B cell (primary cell): ENCODE measurements around the gene PIP5KL1. TPM values are rescaled to one million over a fixed set of nuclear protein-coding genes. Genes with fewer than 3 reads are reported as not detected.

Experiments used
- ATAC-seq: fragments of 200-7000 bp; cut with Tn5 transposase; one replicate; pipeline ENCODE4 v1.10.0; 2021; ENCODE audit warnings: low read depth, mild to moderate bottlenecking, moderate number of reproducible peaks, moderate library complexity
- CTCF ChIA-PET: fragments of 350-600 bp; sonication (Branson Sonifier 250); formaldehyde crosslinking; loops from one replicate; lab custom pipeline; 2021; ENCODE audit warnings: antibody characterized with exemption, inconsistent platforms; lab: Charles Lee
- POLR2A ChIA-PET: fragments of 350-600 bp; sonication (Branson Sonifier 250); formaldehyde crosslinking; loops from one replicate; lab custom pipeline; 2021; ENCODE audit warnings: antibody characterized with exemption; lab: Charles Lee
- DNase-seq: peaks from one replicate; pipeline ENCODE4 v3.0.0; 2013
- H2AFZ ChIP-seq: 2 replicates; pipeline ENCODE4 v1.6.1; 2012; ENCODE audit warnings: mild to moderate bottlenecking, low read depth, low read length; ENCODE audit not compliant: insufficient read depth, poor library complexity, severe bottlenecking
- H3K27ac ChIP-seq, 2 donors: 1 replicate in 1 of 2; 2 replicates in 1 of 2; pipeline ENCODE4 v1.5.1; 2012 to 2013; ENCODE audit warnings: low read length in 2 of 2, mild to moderate bottlenecking in 2 of 2, moderate library complexity in 1 of 2
- H3K27me3 ChIP-seq, 4 experiments: fragments of 200-600 bp in 1 of 4; sonication (generic) in 1 of 4; replicated peaks in 1 of 4; 1 replicate in 2 of 4; 2 replicates in 2 of 4; pipeline versions ENCODE4 v1.6.1 to v1.7.0; 2013 to 2016; ENCODE audit warnings: low read length in 3 of 4, mild to moderate bottlenecking in 2 of 4, mixed read lengths in 1 of 4, moderate library complexity in 1 of 4; ENCODE audit not compliant: insufficient read depth in 4 of 4, control insufficient read depth in 3 of 4; ENCODE audit errors: control extremely low read depth in 1 of 4
- H3K36me3 ChIP-seq, 2 experiments: replicated peaks in 1 of 2; 1 replicate in 1 of 2; 2 replicates in 1 of 2; pipeline versions ENCODE4 v1.6.1 to v1.7.1; 2013; ENCODE audit warnings: low read length in 1 of 2; ENCODE audit not compliant: insufficient read depth in 2 of 2, control insufficient read depth in 1 of 2; ENCODE audit errors: control extremely low read depth in 1 of 2, extremely low read depth in 1 of 2
- H3K4me1 ChIP-seq, 2 donors: fragments of 200-600 bp in 1 of 2; sonication (generic) in 1 of 2; 1 replicate in 1 of 2; 2 replicates in 1 of 2; pipeline versions ENCODE4 v1.5.1 to v1.6.1; 2013 to 2017; ENCODE audit warnings: low read length in 2 of 2; ENCODE audit not compliant: control insufficient read depth in 2 of 2, insufficient read depth in 2 of 2
- H3K4me2 ChIP-seq: replicated peaks from 2 replicates; pipeline ENCODE3; 2012; ENCODE audit warnings: mild to moderate bottlenecking, low read depth, low read length; ENCODE audit not compliant: poor library complexity, severe bottlenecking
- H3K4me3 ChIP-seq, 5 experiments: fragments of 200-600 bp in 1 of 5; sonication (generic) in 1 of 5; 1 replicate in 3 of 5; 2 replicates in 2 of 5; pipeline versions ENCODE4 v1.5.1 to v1.7.0; 2011 to 2016; ENCODE audit warnings: low read length in 4 of 5, mild to moderate bottlenecking in 4 of 5, low read depth in 2 of 5, control low read depth in 1 of 5, moderate library complexity in 1 of 5; ENCODE audit not compliant: insufficient read depth in 1 of 5; ENCODE audit errors: control extremely low read depth in 1 of 5, extremely low read depth in 1 of 5
- H3K79me2 ChIP-seq: fragments of 200-600 bp; sonication (generic); one replicate; pipeline ENCODE4 v1.6.0; 2016; ENCODE audit warnings: low read length; ENCODE audit not compliant: control insufficient read depth, insufficient read depth
- H3K9ac ChIP-seq: fragments of 200-600 bp; sonication (generic); 2 replicates; pipeline ENCODE4 v1.6.1; 2017; ENCODE audit warnings: mild to moderate bottlenecking, low read length, moderate library complexity
- H3K9me3 ChIP-seq, 3 donors: one replicate each; pipeline versions ENCODE4 v1.6.1 to v1.7.1; 2013; ENCODE audit warnings: low read length in 2 of 3; ENCODE audit not compliant: control insufficient read depth in 2 of 3, insufficient read depth in 1 of 3; ENCODE audit errors: control extremely low read depth in 1 of 3
- H4K20me1 ChIP-seq: 2 replicates; pipeline ENCODE4 v1.6.0; 2012; ENCODE audit warnings: mild to moderate bottlenecking, low read length; ENCODE audit not compliant: insufficient read depth, control insufficient read depth, poor library complexity, severe bottlenecking
- H3K27ac Mint-ChIP-seq: one replicate; pipeline ENCODE4 v1.8.0; 2021; ENCODE audit warnings: mixed read lengths
- H3K27me3 Mint-ChIP-seq: one replicate; pipeline ENCODE4 v1.8.0; 2021; ENCODE audit warnings: mixed read lengths
- H3K4me1 Mint-ChIP-seq: one replicate; pipeline ENCODE4 v1.8.0; 2021; ENCODE audit warnings: mixed read lengths
- H3K4me3 Mint-ChIP-seq: one replicate; pipeline ENCODE4 v1.8.0; 2021; ENCODE audit warnings: mixed read lengths
- H3K9me3 Mint-ChIP-seq: one replicate; pipeline ENCODE4 v1.8.0; 2022; ENCODE audit warnings: mixed read lengths; ENCODE audit not compliant: insufficient read depth
- EZH2 ChIP-seq: IDR thresholded peaks from 2 replicates; pipeline ENCODE4 v1.6.1; 2012; ENCODE audit warnings: borderline replicate concordance, low read depth, mild to moderate bottlenecking, moderate library complexity, low read length; ENCODE audit not compliant: insufficient read depth, poor library complexity, severe bottlenecking
- WGBS: methylation state at CpG from one replicate; pipeline ENCODE4 v1.1.5; 2013; ENCODE audit warnings: missing lambda C conversion rate; ENCODE audit not compliant: insufficient coverage; 5-methylcytosine and 5-hydroxymethylcytosine counted together
- intact Hi-C: fragments of 100-400 bp; cut with micrococcal nuclease; formaldehyde crosslinking; loops from one replicate; pipeline ENCODE4 v1.10.0; 2022
- polyA plus RNA-seq: library from polyadenylated mRNA; depleted of rRNA; stranded (reverse); fragments of >200 nt; gene quantifications from 2 replicates; pipeline ENCODE4 v1.2.3, GENCODE V29; 2012
- total RNA-seq, 2 donors: library from RNA; stranded (reverse); fragments of 120-200 nt in 1 of 2; gene quantifications; 1 replicate in 1 of 2; 2 replicates in 1 of 2; pipeline versions ENCODE4 v1.2.3 to v1.2.4, GENCODE V29; 2013 to 2022
- TF ChIP-seq, protein P1 (sequence below): fragments of 200-600 bp; IDR thresholded peaks from one replicate; pipeline ENCODE4 v1.8.0; 2022; ENCODE audit warnings: antibody characterized with exemption, mild to moderate bottlenecking

The PIP5KL1 gene
- total and polyA plus RNA-seq, 2 donors (not counting 1 experiment from before 2014, with no cell fraction given): 0.75 to 1.4 TPM

GRCh38 chr9:127953768-127954505, 23.4 kb upstream of the PIP5KL1 start:
- Histone ChIP-seq H4K20me1 (peaks cover 89% of the 10 kb centered on the region), H3K4me1 (peaks cover 8 to 27% of the 10 kb centered on the region in 2 donors), H3K79me2 (peaks cover 93% of the 10 kb centered on the region), H3K27ac (peak overlapping the region in 1 of 2 donors; percentile 9), H3K36me3 (peaks cover 0 to 23% of the 10 kb centered on the region in 2 experiments), H2AFZ (no peak overlapping the region), H3K4me3 (no peak overlapping the region), H3K9me3 (no peaks in the 10 kb centered on the region), H3K4me2 (no peak overlapping the region), H3K27me3 (no peaks in the 10 kb centered on the region), H3K9ac (no peak overlapping the region)
- no peaks in the 10 kb centered on the region for H3K27me3 Mint-ChIP-seq
- POLR2A ChIA-PET: interaction anchor here (0.7 to 1.1 kb wide), 2 partner anchors 24 to 79 kb away, joined by 3 read pairs; no protein-coding TSS in a partner anchor
- no peaks in the 10 kb centered on the region for H3K9me3 Mint-ChIP-seq
- H3K4me3 Mint-ChIP-seq: no peak overlapping the region
- DNase-seq (no peak), ATAC-seq (no peak)
- intact Hi-C loops: loop anchor here (2.0 kb wide), 1 partner anchor 17 kb away; no protein-coding TSS in a partner anchor
- H3K4me1 Mint-ChIP-seq: peaks cover 41% of the 10 kb centered on the region
- H3K27ac Mint-ChIP-seq: peak overlapping the region; percentile 50
- 90% methylated on average over 14 of the region's 17 CpGs for WGBS
- TF ChIP-seq, protein P1, sequence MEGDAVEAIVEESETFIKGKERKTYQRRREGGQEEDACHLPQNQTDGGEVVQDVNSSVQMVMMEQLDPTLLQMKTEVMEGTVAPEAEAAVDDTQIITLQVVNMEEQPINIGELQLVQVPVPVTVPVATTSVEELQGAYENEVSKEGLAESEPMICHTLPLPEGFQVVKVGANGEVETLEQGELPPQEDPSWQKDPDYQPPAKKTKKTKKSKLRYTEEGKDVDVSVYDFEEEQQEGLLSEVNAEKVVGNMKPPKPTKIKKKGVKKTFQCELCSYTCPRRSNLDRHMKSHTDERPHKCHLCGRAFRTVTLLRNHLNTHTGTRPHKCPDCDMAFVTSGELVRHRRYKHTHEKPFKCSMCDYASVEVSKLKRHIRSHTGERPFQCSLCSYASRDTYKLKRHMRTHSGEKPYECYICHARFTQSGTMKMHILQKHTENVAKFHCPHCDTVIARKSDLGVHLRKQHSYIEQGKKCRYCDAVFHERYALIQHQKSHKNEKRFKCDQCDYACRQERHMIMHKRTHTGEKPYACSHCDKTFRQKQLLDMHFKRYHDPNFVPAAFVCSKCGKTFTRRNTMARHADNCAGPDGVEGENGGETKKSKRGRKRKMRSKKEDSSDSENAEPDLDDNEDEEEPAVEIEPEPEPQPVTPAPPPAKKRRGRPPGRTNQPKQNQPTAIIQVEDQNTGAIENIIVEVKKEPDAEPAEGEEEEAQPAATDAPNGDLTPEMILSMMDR: no peak
- no peak for TF ChIP-seq EZH2
- CTCF ChIA-PET: interaction anchor here (0.9 to 12.8 kb wide), 10 partner anchors 10 to 164 kb away, joined by 3 to 251 read pairs (median 16); partner anchors contain the start of gene EEIG1

DNA sequence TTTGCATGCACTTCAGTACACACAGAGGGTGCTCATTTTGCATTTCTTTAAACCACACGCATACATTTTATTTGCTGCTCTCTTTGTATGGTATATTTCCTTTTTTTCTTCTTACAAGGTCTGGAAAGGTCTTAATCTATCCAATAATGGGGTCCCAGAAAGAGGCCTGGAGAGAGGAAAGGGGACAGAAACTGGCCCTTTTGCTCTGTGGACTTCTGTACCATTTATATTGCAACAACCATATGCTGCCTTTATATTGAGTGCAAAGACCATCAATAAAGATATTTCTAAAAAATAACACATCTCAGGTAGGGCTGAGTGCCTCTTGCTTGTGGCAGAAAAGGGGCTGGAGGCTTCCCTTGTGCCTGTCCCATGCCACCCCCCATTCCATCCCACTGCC, 22.6 kb upstream of the PIP5KL1 start:
- Mint-ChIP-seq H3K27me3 (no peaks in the 10 kb centered on the region), H3K4me1 (peaks cover 37% of the 10 kb centered on the region), H3K4me3 (no peak overlapping the region), H3K27ac (peak overlapping the region; percentile 50), H3K9me3 (no peaks in the 10 kb centered on the region)
- peaks cover 96% of the 10 kb centered on the region for H4K20me1 ChIP-seq
- ChIA-PET CTCF (interaction anchor here (1.4 to 12.8 kb wide), 6 partner anchors 10 to 165 kb away, joined by 3 to 251 read pairs (median 21); partner anchors contain the start of genes EEIG1 and NAIF1), POLR2A (no interaction called here)
- H3K9me3 ChIP-seq: no peaks in the 10 kb centered on the region
- H3K4me3 ChIP-seq: no peak overlapping the region
- no peak overlapping the region for H3K4me2 ChIP-seq
- H3K36me3 ChIP-seq: peaks cover 0 to 29% of the 10 kb centered on the region in 2 experiments
- TF ChIP-seq, protein P1: no peak
- TF ChIP-seq EZH2: no peak
- DNase-seq (no peak), ATAC-seq (no peak)
- WGBS: no CpG with 5 or more reads among the region's 1 CpG
- peak overlapping the region in 1 of 2 donors; percentile 12 for H3K27ac ChIP-seq
- no peak overlapping the region for H2AFZ ChIP-seq
- intact Hi-C loops: no loop called here
- no peaks in the 10 kb centered on the region for H3K27me3 ChIP-seq
- H3K9ac ChIP-seq: no peak overlapping the region
- peaks cover 8 to 27% of the 10 kb centered on the region in 2 donors for H3K4me1 ChIP-seq
- peaks cover 91% of the 10 kb centered on the region for H3K79me2 ChIP-seq
